Suppressor macrophage (primary cell): ENCODE measurements around the gene ASCL2.

ENCODE experiments used
- DNase-seq, 4 experiments: peaks; one replicate each; pipeline ENCODE4 v3.0.0-alpha.2; 2020 to 2022

ASCL2 gene

DNA sequence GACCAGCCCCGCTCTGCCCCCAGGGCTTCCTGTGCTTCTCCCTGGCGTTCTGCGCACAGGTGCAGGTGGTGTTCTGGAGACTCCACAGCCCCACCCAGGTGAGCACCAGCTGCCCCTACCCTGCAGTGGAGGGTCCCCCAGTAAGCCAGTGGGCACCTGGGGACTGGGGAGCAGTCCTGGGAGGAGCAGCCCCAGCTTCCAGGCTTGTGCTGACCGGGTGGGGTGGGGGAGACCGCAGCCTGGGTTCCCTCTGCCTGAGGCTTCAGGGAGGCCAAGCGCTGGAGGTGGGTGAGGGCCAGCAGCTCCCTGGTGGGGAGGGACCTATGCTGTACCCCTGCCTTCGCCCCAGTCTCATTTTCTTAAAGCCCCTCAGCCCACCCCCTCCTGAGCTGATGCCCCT lies 38.3 kb upstream of the ASCL2 start:
- no peak for DNase-seq

DNA sequence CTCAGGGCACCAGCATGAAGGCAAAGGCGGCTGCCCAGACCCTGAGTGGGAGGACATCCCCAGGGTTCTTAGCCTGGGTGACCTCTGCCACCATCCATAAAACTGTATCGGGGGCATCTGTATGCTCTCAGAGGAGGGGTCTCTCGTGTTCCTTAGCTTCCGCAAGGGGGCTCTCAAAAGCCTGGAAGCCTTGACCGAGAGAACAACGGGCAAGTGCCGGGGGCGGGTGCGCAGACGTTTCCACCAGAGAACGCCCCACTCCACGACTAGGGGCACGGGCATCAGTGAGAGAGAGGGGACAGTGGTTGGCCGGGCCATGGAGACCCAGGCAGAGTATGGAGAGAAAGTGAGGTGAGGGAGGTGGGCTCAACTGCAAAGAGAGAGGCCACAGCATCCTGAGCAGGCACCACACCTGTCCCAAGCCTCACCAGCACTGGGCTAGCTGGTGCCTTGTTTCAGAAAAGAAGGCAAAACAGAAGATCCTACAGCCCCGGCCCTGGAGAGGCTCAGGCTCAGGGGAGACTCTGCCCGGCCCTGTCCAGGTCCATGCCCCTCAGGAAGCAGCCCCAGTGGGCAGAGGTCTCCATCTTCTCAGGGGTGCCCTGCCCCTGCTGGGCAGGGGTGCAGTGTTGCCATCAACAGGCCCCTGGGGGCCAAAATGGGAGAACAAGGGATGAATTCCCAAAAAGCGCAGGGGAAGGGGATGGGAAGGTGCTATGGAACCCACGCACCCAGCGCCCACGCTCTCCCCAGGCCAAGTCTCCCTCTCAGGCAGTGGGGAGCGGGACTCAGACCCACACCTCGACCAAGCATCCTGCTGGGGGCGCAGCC lies 37.3 kb upstream of the ASCL2 start:
- DNase-seq: no peak

DNA sequence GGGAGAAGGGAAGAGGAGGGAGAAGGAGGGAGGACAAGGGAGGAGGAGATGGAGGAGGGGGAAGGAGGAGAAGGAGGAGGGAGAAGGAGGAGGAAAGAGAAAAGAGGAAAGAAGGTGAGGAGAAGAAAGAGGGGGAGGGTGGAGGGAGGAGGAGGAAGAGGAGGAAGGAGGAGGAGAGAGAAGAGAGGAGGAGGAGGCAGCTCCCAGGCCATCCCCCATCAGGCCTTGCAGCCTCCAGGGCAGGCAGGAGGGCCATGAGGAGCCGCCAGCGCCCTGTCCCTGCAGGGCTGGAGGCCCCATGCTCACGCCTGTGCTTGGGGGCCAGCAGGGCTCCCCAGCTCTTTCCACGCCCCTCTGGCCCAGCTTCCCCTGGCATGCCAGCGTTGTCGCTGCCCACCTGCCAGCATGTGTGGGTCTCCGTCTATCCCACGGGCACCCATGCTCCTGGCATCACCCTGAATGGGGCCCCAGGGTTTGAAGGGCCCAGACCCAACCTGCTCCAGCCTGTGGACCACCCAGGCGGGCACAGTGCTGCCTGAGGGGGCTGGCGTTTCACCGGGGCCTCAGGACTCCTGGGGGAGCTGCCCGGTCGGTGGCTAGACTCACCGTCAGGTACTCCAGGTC lies 36.6 kb upstream of the ASCL2 start:
- DNase-seq: no peak

DNA sequence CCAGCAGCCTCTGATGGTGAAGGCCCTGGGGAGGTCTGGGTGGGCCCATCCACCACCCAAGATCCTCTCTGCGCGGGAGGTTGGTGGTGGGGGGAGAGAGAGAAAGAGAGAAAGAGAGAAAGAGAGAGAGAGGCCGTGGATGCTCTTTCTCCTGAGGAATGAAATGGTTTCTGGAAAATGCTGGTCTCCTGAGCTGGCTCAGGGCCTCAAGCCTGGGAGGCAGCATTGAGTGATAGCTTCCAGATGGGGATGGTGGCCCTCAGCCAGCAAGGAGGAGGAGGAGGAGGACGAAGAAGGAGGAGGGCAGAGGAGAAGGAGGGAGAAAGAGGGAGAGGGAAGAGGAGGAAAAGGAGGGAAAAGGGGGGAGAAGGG lies 36.0 kb upstream of the ASCL2 start:
- DNase-seq: no peak

DNA sequence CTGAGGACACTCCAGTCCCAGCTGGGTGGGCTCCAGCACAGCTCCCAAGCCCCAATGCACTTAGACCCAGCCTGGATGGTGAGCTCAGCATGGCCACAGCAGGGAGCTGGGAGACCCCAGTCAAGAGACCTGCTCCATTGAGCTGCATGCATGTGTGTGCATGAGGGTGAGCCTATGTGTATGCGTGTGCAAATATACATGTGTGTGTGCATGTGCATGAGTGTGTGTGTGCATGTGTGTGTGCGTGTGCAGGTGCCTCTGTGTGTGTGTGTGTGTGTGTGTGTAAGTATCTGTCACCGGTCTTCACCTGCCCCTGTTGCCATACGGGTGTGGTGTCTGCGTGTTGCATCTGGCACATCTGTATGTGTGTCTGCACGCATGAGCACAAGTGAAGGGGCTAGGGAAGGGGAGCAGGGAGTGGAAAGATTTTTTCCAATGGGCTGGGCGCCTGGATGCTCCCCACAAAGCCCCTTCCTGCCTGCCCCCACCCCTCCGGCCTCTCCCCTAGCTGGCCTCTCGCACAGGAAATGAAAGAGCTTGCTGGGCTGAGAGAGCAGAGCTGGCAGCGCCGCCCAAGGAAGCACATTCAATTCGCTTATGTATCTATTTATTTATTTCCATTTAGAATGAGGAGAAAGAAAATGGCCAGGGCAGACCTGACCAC lies 35.5 kb upstream of the ASCL2 start:
- peak in 2 of 4 experiments; percentile 22 to 35 for DNase-seq

DNA sequence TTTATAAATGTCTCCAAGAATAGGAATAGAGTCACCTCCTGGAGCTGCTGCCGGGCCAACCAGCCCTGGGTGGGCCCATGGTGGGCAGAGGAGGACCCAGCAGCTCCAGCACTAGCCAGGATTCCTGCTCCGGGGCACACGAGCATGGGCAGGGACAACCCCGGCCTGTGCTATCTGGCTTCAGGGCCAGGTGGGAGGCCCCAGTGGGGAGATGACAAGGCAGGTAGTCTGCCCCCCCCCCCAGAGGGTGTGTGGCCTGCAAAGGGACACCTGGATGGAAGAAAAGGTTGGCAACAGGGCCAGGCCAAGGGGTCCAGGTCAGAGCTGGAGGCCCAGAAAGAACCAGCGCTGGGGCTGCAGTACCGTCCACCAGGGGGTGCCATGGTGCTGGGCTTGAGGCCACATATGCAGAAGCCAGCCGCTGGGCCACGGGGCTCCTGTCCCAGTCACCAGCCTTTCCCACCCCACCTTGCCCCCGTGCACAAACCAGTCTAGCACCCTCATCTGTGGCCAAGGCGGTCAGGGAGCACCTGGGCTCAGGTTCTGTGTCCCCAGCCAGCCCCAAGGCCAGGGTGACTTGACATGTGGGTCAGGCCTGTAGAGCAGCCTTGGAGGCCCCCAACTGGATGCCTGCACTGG lies 34.9 kb upstream of the ASCL2 start:
- DNase-seq: peak; percentile 84 to 95 (median 92)

DNA sequence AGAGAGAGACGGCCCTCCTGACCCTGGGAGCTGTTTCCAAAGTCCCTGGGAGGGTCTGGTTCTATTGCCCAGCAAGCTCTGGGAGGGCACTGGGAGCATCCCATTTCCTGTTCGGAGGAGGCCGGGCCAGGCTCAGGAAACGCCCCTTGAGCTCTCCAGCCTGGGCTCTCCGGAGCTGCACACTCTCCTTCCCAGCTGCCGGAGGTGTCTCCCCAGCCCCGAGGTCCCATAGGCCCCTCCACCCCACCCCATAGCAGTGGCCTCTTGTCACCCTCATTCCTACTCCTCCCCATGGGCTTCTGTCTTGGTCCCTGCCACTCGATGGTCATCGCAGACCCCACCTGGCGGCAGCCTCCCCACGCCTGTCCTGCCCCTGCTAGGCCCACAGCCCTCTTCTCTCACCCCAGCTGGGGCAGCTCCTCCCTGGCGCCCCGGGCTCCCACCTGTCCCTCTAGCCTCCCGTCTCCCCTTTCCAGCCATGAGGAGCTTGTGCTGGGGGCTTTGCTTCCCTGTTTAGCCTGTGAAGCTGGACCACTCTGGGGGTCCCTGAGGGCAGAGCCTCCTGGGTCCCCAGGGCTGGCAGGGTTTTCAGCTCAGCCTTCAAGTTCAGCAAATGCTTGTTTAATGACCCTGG lies 34.2 kb upstream of the ASCL2 start:
- no peak for DNase-seq

DNA sequence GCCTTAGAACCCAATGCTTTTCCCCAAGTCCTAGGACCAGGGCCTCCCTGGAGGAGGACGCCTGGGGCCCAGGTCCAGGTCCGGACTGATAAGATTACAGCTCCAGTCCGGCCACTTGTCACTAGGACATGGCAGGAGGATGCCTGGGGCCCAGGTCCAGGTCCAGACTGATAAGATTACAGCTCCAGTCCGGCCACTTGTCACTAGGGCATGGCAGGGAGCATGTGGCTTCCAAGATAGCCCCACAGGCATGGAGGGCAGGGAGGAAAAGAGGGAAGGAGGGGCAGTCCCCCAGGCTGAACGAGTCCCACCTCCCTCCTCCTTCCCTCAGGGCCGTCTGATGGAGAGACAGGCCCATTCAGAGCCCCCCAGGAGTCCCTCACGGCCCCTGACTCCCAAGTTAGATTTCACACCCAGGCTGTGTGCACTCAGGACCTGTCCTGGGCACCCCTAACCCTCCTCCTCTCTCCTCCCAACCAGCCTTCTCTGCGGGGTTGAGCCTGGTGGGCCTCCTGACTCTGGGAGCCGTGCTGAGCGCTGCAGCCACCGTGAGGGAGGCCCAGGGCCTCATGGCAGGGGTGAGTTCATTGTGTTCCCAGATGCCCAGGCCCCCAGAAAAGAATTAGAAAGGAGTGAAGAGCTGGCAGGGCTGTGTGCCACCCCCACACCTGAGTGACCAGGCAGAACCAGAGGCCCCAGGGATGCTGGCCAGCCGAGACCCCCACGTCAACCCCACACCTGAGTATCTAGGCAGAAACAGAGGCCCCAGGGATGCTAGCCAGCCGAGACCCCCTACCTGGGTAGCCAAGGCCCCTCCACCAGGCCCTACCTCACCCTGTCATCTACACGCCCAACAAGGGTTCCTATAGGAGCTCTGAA lies 33.5 kb upstream of the ASCL2 start:
- peak in 1 of 4 experiments; percentile 29 for DNase-seq

DNA sequence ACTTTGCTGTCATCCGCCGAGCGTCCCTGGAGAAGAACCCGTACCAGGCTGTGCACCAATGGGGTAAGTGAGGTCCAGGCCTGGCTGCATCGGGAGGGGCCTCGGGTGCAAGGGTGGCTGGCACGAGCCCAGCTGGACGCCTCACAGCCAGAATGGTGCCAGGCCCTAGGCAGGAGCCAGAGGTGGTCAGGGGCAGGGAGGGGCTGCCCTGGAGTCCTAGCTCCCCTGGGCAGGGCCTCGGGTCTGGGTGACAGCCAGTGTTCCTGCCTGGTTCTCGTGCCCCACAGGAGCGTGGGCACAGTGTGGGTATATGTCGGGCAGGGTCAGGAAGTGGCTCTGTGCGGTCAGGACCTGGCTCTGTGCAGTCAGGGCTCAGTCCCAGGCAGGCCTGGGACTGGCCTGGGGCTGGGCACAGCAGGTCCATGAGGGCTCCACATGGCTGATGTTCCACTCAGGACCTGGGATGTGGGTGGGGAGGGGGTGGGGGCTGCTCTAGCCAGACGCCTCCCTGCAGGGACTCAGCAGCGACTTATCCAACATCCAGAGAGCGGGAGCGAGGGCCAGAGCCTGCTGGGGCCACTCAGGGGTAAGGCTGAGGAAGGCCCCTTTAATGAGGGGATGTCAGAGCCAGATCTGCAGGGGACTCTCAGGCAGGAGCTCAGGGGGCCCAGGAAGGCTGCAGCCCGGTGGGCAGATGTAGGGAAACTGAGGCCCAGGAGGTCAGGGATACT lies 32.7 kb upstream of the ASCL2 start:
- peak; percentile 50 to 76 (median 70) for DNase-seq

DNA sequence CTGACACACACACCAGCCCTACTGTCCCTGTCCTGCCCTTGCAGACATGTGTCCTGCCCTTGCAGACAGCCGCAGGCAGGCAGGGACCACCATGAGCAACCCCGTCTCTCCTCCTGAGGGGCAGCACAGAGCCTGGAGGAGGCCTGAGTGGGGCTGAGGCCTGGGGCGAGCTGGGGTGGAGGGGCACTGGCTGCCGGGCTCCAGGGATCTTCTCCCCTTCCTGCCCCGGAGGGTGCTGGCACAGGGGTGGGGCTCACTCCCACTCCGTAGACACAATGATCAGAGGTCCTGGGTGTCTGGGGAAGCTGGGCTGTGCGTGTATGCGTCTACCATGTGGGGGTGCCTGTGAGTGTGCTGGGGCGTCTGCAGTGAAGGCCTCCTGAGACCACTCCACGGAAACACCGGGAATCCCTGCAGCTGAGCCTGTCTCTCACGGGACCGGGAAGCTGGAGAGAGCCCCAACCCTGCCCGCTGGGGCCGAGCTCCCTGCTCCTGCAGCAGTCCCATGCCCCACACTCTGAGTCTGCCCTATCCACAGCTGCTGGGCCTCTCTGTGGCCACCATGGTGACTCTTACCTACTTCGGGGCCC lies 32.0 kb upstream of the ASCL2 start:
- peak; percentile 48 to 77 (median 64) for DNase-seq

DNA sequence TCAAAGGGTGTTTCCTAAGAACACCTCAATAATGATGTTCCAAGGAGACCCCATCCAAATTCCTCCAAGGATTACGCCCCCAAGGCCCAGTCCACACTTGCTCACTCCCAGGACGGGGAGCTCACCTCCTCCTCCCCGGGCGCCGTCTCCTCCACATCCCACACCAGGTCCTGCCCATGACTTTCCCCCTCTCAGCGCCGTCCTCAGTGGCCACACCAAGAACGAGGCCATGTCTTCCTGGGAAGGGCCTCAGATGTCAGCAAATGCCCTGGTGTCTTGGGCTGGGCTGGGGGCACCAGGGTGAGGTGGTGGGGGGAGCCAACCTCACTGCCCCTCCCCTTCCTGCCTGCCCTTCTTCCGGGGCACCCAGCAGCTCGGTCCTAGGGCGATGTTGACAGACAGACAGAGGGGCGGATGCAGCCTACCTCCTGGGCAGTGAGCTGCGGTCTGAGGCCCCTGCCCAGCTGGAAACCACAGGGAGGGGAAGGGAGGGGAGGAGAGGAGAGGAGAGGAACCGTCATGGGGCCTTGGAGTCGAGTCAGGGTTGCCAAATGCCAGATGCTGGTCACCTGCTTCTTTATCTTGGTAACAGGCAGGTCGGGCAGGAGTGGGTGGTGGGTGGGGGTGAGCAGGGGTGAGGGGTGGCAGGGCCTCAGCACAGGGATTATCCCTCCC lies 31.4 kb upstream of the ASCL2 start, which contains the start of the genes C11orf21 and TSPAN32:
Gene C11orf21, minus strand, starts transcription at position 288 of the 675 bp plus-strand sequence. Its CDS starts 110 bp downstream, at position 178.
Gene TSPAN32, plus strand, starts transcription at position 383 of the 675 bp plus-strand sequence. Its CDS starts 137 bp downstream, at position 520.
- DNase-seq: peak; percentile 81 to 91 (median 90)

DNA sequence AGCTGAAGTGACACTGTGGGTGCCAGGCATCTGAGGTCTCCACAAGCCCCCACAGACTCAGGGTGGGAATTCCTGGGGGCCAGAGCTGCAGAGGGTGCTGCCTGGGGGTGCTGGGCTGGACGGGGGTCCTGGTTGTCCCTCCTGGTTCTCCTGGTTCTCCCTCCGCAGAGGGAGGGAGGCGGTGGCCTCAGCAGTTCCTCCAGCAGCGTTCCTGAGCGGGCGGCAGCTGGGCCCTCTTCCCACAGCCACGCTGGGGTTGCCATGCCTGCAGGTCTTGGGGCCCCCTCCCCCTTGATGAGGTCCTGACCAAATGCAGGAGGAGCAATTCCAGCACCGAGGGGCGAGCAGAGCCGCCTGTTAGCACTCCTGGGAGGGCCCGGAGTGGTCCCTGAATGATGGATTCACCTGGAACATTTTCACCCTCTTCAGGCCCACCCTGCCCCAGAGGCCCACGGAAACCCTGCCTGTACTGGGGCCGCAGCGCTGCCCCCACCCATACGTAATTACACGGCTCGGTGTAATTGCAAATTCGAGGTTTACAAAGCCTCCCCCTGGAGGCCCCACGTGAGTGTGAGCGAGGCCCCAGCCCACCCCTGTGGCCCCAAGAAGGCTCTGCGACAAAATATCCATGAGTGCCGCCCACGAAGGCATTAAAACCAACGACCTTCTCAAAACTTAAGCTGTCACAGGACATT lies 30.7 kb upstream of the ASCL2 start:
- peak; percentile 17 to 65 (median 50) for DNase-seq

DNA sequence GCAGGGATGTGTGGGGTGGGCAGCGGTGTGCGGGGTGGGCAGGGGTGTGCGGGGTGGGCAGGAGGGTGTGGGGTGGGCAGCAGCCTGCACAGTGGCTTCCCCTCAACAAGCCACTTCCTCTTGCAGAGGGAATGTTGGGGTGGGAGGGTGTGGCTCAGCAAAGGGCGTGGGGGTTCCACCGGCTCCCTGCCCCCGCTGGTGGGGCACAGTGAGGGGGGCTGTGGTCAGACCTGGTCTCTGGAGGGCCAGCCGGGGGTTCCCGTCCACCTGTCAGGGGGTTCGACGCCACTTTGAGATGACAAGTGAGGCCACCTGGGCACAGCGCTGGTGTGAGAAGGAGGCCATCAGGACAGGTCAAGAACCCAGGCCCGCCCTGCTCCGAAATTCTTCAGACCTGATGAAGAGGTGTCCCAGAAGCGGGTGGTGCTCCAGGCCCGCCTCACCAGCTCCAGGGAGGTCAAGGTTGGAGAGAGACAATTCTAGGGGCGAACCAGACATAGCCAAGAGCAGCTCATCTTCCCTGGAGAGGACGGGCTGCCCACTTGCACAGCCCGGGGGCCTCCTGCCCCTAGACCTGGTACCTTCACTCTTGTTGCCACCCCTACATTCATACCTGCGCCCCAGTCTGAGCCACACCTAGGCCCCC lies 30.0 kb upstream of the ASCL2 start:
- DNase-seq: peak in 2 of 4 experiments; percentile 37 to 44

DNA sequence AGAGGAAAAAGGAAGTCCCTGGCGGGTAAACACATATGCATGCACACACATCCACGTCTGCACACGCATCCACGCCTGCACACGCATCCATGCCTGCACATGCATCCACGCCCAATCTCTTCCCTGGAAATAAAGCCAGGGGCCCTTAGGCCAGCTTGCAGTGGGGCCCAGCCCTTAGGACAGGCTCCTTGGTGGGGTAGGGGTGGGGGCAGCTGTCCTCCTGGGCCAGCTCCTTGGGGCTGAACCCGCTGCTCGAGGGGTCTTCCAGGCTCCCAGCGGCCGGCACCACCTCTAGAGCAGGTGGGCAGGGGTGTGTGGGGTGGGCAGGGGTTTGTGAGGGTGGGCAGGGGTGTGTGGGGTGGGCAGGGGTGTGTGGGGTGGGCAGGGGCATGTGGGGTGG lies 29.4 kb upstream of the ASCL2 start:
- no peak for DNase-seq

DNA sequence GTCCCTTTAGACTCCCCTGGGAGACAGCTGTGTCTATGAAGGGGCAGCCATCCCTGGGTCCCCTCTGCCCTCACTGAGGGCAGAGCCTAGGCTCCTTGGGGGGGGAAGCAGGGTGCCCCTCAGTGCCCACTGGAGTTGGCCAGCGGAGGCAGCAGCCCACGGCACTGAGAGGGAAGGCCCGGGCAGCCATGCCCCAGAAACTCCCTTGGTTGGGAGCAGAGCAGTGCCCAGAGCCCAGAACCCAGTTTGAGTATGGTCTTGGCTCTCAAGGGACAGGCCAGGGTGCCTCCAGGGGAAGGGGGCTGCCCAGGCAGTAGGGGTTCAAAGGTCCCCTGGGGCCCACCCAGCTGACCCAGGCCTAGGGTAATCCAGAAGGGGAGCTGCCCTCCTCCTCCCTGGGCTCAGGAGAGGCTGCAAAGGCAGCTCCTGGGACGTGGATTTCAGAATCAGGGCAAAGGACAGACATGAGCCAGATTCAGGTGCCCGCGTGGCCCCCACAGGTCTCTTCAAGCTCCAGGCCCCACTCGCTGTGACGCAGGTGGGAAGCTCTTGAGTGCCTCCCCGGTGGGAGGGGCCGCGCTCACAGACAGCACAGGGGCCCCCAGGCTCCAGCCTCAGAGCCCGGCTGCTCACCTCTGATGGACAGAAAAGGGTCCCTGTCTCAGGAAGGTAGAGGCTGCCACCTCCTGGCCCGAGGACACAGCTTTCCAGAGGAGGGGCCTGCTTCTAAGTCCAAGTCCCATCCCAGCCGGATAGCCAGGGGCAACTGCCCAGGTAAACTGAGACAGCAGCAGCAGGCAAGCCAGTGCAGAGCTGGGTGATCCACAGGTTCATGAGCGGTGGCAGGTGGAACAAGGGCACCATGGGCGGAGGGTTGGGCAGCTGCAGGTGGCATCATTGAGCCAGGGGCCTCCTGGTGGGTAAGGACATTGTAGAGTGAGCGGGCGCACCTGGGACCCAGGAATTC lies 28.7 kb upstream of the ASCL2 start:
- DNase-seq: peak in 1 of 4 experiments; percentile 36

DNA sequence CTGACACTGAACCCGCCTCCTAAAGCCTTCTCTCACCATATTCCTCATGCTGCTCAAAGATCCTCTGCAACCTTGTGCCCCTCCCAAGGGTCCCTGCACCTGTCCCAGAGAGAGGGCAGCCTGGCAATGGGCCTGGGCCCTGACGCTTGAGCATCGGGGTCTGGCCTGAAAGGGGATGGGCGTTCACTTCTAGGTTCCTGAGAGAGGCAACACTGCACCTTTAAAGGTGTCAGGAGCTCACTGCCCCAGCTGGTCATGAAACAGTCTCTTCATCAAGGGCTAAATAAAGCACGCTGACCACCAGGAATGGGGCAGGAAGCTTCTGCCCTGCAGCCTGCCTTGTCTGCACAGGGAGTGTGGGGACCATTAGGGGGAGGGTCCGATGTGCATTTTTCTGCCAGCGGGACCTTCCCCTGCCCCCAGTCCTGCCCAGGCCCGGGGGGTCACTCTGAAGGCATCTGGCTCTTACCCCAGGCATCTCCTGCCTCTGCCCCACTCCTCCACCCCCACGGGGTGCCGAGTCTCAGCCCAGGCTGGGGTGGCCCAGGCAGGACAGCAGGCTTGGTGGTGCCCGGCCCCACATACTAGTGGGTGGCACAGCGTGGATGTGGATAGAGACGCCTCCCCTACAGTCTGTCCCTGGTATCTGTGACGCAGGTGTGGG lies 27.9 kb upstream of the ASCL2 start:
- DNase-seq: no peak

DNA sequence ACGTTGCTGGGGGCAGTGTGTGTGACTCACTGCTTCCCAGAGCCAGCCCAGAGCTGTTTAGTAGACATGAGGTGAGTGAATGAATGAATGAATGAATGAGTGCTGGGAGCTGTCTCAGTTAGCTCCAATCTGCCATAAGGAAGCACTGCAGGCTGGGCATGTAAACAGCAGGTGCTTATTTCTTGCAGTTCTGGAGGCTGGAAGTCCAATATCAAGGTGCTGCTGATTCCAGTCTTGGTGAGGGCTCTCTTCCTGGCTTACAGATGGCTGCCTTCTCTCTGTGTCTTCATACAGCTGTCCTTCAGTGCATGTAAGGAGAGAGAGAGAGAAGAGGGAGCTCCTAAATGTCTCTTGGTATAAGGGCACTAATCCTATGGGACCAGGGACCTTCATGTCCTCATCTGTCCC lies 27.2 kb upstream of the ASCL2 start:
- no peak for DNase-seq
